GM12878 (cell line): ENCODE results near the gene TAS2R14. TPM values are rescaled to one million over a fixed set of nuclear protein-coding genes. Genes with fewer than 3 reads are reported as not detected.

ENCODE experiments used
- ATAC-seq: fragments of 200-7000 bp; cut with Tn5 transposase; 3 replicates; pipeline ENCODE4 v1.9.1; 2020; ENCODE audit warnings: mild to moderate bottlenecking, moderate library complexity
- Bru-seq: library from RNA; stranded (reverse); fragments of 400-500 nt; gene quantifications from one replicate; lab custom pipeline; 2021; lab: Mats Ljungman, UMichigan
- BruChase-seq, 2 experiments: library from RNA; stranded (reverse); fragments of 400-500 nt; gene quantifications; one replicate each; lab custom pipeline; 2021; lab: Mats Ljungman, UMichigan
- BruUV-seq: library from RNA; stranded (reverse); fragments of 400-500 nt; replicated peaks from 2 replicates; lab custom pipeline; 2021; lab: Mats Ljungman, UMichigan
- CTCF ChIA-PET: fragments of 300-600 bp; sonication (Branson Sonifier 250); formaldehyde crosslinking; extraction: SDS; loops from one replicate; lab custom pipeline; 2021; ENCODE audit warnings: inconsistent platforms; lab: Yijun Ruan, JAX
- POLR2A ChIA-PET: fragments of 350-600 bp; formaldehyde crosslinking; extraction: SDS; loops from one replicate; lab custom pipeline; 2021; ENCODE audit warnings: inconsistent platforms; lab: Charles Lee
- RAD21 ChIA-PET: fragments of 300-600 bp; sonication (Branson Sonifier 250); formaldehyde crosslinking; loops from one replicate; lab custom pipeline; 2023; ENCODE audit warnings: antibody characterized with exemption; ENCODE audit not compliant: unreplicated experiment; lab: Charles Lee
- SMC1A ChIA-PET: fragments of 300-600 bp; sonication (Branson Sonifier 250); formaldehyde crosslinking; loops from one replicate; lab custom pipeline; 2023; ENCODE audit not compliant: unreplicated experiment, uncharacterized antibody; lab: Charles Lee
- DNase-seq: peaks from one replicate; pipeline ENCODE4 v3.0.0-alpha.2; 2011; ENCODE audit warnings: low read depth, low spot score
- FAIRE-seq: peaks from 3 replicates; lab custom pipeline; 2011; peaks lifted over from hg19 to GRCh38; lab: Jason Lieb, UNC
- H2AFZ ChIP-seq: 2 replicates; pipeline ENCODE4 v1.6.0; 2011; ENCODE audit warnings: low read depth, low read length, control low read depth; ENCODE audit not compliant: control insufficient read depth
- H3K27ac ChIP-seq: 2 replicates; pipeline ENCODE4 v1.5.1; 2011; ENCODE audit warnings: control low read depth; ENCODE audit not compliant: control insufficient read depth, insufficient read depth
- H3K27me3 ChIP-seq, 2 experiments: replicated peaks in 1 of 2; 2 replicates each; pipeline versions ENCODE4 v1.6.0 to v1.6.1; 2011; ENCODE audit warnings: low read length in 1 of 2; ENCODE audit not compliant: control insufficient read depth in 2 of 2, insufficient read depth in 2 of 2
- H3K36me3 ChIP-seq, 2 experiments: 2 replicates each; pipeline ENCODE4 v1.5.1; 2011; ENCODE audit warnings: low read length in 1 of 2; ENCODE audit not compliant: control insufficient read depth in 2 of 2, insufficient read depth in 2 of 2
- H3K4me1 ChIP-seq: 2 replicates; pipeline ENCODE4 v1.6.1; 2011; ENCODE audit warnings: mild to moderate bottlenecking, low read length, moderate library complexity, mixed read lengths; ENCODE audit not compliant: control insufficient read depth, insufficient read depth
- H3K4me2 ChIP-seq: 2 replicates; pipeline ENCODE4 v1.6.0; 2011; ENCODE audit warnings: control low read depth; ENCODE audit not compliant: control insufficient read depth, insufficient read depth
- H3K4me3 ChIP-seq: fragments of 200-600 bp; sonication (generic); 2 replicates; pipeline ENCODE4 v1.5.1; 2016
- H3K79me2 ChIP-seq: 2 replicates; pipeline ENCODE4 v1.6.0; 2011; ENCODE audit warnings: low read length; ENCODE audit not compliant: control insufficient read depth, insufficient read depth
- H3K9ac ChIP-seq: 2 replicates; pipeline ENCODE4 v1.8.0; 2011; ENCODE audit warnings: low read length, control low read depth, mixed read lengths; ENCODE audit not compliant: control insufficient read depth, insufficient read depth
- H3K9me3 ChIP-seq: replicated peaks from 3 replicates; pipeline ENCODE4 v1.5.1; 2011; ENCODE audit warnings: mild to moderate bottlenecking, low read length; ENCODE audit not compliant: control insufficient read depth, insufficient read depth
- H4K20me1 ChIP-seq: 2 replicates; pipeline ENCODE4 v1.6.0; 2011; ENCODE audit not compliant: control insufficient read depth, insufficient read depth
- BMI1 ChIP-seq: fragments of 450-650 bp; IDR thresholded peaks from 2 replicates; pipeline ENCODE4 v1.6.1; 2016; ENCODE audit warnings: mild to moderate bottlenecking, moderate library complexity, borderline replicate concordance
- CUX1 ChIP-seq: IDR thresholded peaks from 2 replicates; pipeline ENCODE4 v1.6.1; 2012; ENCODE audit warnings: improper control_type of control experiment, low read depth, low read length; ENCODE audit not compliant: insufficient replicate concordance
- IKZF1 ChIP-seq: fragments of 450-650 bp; conservative IDR thresholded peaks from 2 replicates; pipeline ENCODE4 v1.6.1; 2017; ENCODE audit warnings: antibody characterized with exemption, mild to moderate bottlenecking
- JUNB ChIP-seq: IDR thresholded peaks from 2 replicates; pipeline ENCODE4 v1.6.1; 2016; ENCODE audit warnings: antibody characterized with exemption, mild to moderate bottlenecking
- LARP7 ChIP-seq: fragments of 450-650 bp; IDR thresholded peaks from 2 replicates; pipeline ENCODE4 v1.6.1; 2017; ENCODE audit warnings: mild to moderate bottlenecking
- MEF2A ChIP-seq: IDR thresholded peaks from 2 replicates; pipeline ENCODE4 v1.6.1; 2011; ENCODE audit warnings: low read depth, mild to moderate bottlenecking, low read length, moderate library complexity; ENCODE audit not compliant: insufficient read depth
- RCOR1 ChIP-seq: conservative IDR thresholded peaks from 2 replicates; pipeline ENCODE4 v1.6.1; 2012; ENCODE audit warnings: low read depth, low read length, improper control_type of control experiment
- SIX5 ChIP-seq: IDR thresholded peaks from 2 replicates; pipeline ENCODE4 v1.6.1; 2011; ENCODE audit warnings: mild to moderate bottlenecking, low read depth, low read length, moderate library complexity; ENCODE audit not compliant: severe bottlenecking
- TAF1 ChIP-seq: IDR thresholded peaks from 2 replicates; pipeline ENCODE4 v1.6.1; 2011; ENCODE audit warnings: mild to moderate bottlenecking, low read depth, low read length, borderline replicate concordance
- WGBS: methylation state at CpG from one replicate; pipeline ENCODE4 v1.1.6; 2016; ENCODE audit warnings: low lambda C conversion rate; ENCODE audit not compliant: insufficient replicate concordance, insufficient coverage; ENCODE audit errors: missing lambda C conversion rate; 5-methylcytosine and 5-hydroxymethylcytosine counted together
- in situ Hi-C: fragments of 300-500 bp; cut with MboI; formaldehyde crosslinking; loops from 9 replicates; pipeline ENCODE4 v1.14.3; 2018; ENCODE audit warnings: mixed read lengths
- intact Hi-C: fragments of 100-400 bp; cut with micrococcal nuclease; formaldehyde crosslinking; loops from one replicate; pipeline ENCODE4 v1.14.2; 2022; ENCODE audit not compliant: unreplicated experiment
- long read RNA-seq, 2 experiments: library from polyadenylated mRNA; unstranded; transcript quantifications; one replicate each; pipeline ENCODE4 v2.0.0, GENCODE V29; 2019 to 2020
- polyA minus RNA-seq, 3 experiments: library from RNA; depleted of rRNA, polyadenylated mRNA; stranded (reverse); fragments of >200 nt; gene quantifications; 2 replicates each; pipeline ENCODE4 v1.2.3, GENCODE V29; 2011
- polyA plus RNA-seq, 11 experiments: library from polyadenylated mRNA; depleted of rRNA in 4 of 11; unstranded in 6 of 11; stranded (reverse) in 5 of 11; fragments of >200 nt; fragmentation: Nextera tagmentation in 4 of 11; fragmentation: Illumina TruSeq in 1 of 11; extraction: Ambion mirVana in 4 of 11; extraction: Trizol in 1 of 11; gene quantifications; 1 replicate in 1 of 11; 2 replicates in 10 of 11; pipeline versions ENCODE4 v1.2.1 to v1.2.3, GENCODE V29; 2011 to 2016; ENCODE audit warnings: inconsistent platforms in 2 of 11, missing spikeins in 2 of 11, low read depth in 1 of 11
- total RNA-seq, 4 experiments: library from RNA; depleted of rRNA in 3 of 4; stranded (reverse); fragments of >200 nt in 3 of 4; fragmentation: Illumina TruSeq in 1 of 4; extraction: Trizol in 1 of 4; gene quantifications; 2 replicates each; pipeline versions ENCODE4 v1.2.1 to v1.2.3, GENCODE V29; 2013 to 2021

TAS2R14 gene, protein sequence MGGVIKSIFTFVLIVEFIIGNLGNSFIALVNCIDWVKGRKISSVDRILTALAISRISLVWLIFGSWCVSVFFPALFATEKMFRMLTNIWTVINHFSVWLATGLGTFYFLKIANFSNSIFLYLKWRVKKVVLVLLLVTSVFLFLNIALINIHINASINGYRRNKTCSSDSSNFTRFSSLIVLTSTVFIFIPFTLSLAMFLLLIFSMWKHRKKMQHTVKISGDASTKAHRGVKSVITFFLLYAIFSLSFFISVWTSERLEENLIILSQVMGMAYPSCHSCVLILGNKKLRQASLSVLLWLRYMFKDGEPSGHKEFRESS
- total RNA-seq (2013; cell fraction: nucleolus; rRNA removed): 110 and 116 TPM in 2 replicates
- total RNA-seq (2014; rRNA removed) (3.0 and 5.6 TPM in 2 replicates), total RNA-seq (2014; rRNA removed; fragmentation: Illumina TruSeq; extraction: Trizol) (4.4 and 5.6 TPM in 2 replicates), total RNA-seq (2021) (1.5 and 1.8 TPM in 2 replicates), polyA plus RNA-seq (2011; rRNA removed) (3.2 and 5.5 TPM in 2 replicates), polyA plus RNA-seq (2014; fragmentation: Illumina TruSeq; extraction: Trizol) (2.0 and 2.6 TPM in 2 replicates), polyA plus RNA-seq (2014; fragmentation: Nextera tagmentation; extraction: Ambion mirVana) (1 to 10 TPM; 1.6 to 3.1 TPM), polyA plus RNA-seq (2014; rRNA removed) (0.71 and 1.2 TPM in 2 replicates), polyA plus RNA-seq (2016; fragmentation: Nextera tagmentation; extraction: Ambion mirVana) (1 to 10 TPM; 1.7 to 2.3 TPM), polyA minus RNA-seq (2011; rRNA and poly(A)+ RNA removed) (7.8 and 11.6 TPM in 2 replicates), Bru-seq, nascent RNA (percentile 76 among the genes with signal in this experiment), BruChase-seq, experiment 1, labeled RNA remaining after a 6-hour chase (percentile 73 among the genes with signal in this experiment), BruChase-seq, experiment 2, labeled RNA remaining after a 2-hour chase (percentile 86 among the genes with signal in this experiment)
- 0.92 TPM for polyA plus RNA-seq (2011; ENCODE audit: low read depth)
- 0.34 and 0.40 TPM in 2 replicates for polyA plus RNA-seq (2011; cell fraction: cytosol; rRNA removed)
- polyA plus RNA-seq (2011; cell fraction: nucleus; rRNA removed): 10.8 and 12.6 TPM in 2 replicates
- 0.86 and 1.7 TPM in 2 replicates for polyA plus RNA-seq (2012)
- polyA minus RNA-seq (2011; cell fraction: cytosol; rRNA and poly(A)+ RNA removed): 0.67 TPM in 1 of 2 replicates, not detected in the other
- polyA minus RNA-seq (2011; cell fraction: nucleus; rRNA and poly(A)+ RNA removed): 30.5 and 48.6 TPM in 2 replicates
- long read RNA-seq, experiment 1, partial matches to known transcripts: 0 of 1 reads
- long read RNA-seq, experiment 1, other reads (novel, unspliced or antisense): 1 of 1 reads
- long read RNA-seq, experiment 2, partial matches to known transcripts: 0 of 20 reads
- long read RNA-seq, experiment 2, other reads (novel, unspliced or antisense): 20 of 20 reads

DNA sequence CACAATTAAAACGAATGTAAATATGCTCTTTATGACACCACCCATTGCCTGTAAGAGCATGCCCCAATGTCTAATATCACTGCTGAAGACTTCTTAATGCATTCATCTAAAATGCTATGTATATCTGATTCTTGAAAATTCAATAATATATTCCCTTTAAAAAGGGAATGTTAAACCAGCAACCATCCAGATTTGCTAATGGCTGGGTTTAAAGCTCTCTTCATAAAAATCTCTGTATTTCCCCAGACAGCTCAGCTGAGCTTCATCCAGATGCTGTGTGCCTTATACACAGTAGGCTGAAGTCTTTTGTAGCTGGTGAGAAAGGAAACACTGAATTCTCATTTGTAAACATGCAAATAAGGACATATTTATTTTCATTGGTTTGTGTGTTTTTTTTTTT is at the start of gene TAS2R14:
Gene TAS2R14, minus strand, starts transcription at position 101 of the 400 bp plus-strand sequence. Its CDS starts 56 bp downstream, at position 45.
- intact Hi-C loops: no loop called here
- WGBS: 94% methylated on average over 1 of the region's 1 CpG

More for the DNA sequence above, at the start of gene TAS2R14:
- in situ Hi-C loops: no loop called here
- ATAC-seq: no peak
- TF ChIP-seq LARP7: no peak
- TF ChIP-seq TAF1: no peak
- TF ChIP-seq IKZF1: no peak
- no peak for TF ChIP-seq BMI1
- no peak for TF ChIP-seq JUNB
- no peak for TF ChIP-seq RCOR1
- TF ChIP-seq SIX5: no peak
- TF ChIP-seq CUX1: no peak
- no peak for TF ChIP-seq MEF2A
- no peak within 1 kb of the TSS for H3K4me3 ChIP-seq
- H3K79me2 ChIP-seq: no peaks in the 10 kb centered on the region
- POLR2A ChIA-PET: interaction anchor here (0.7 kb wide), 2 partner anchors 57 to 528 kb away, joined by 4 to 5 read pairs; no protein-coding TSS in a partner anchor
- no peak for DNase-seq
- CTCF ChIA-PET: no interaction called here
- no peaks in the 10 kb centered on the region for H3K4me1 ChIP-seq
- no TSS peak for BruUV-seq
- H3K9me3 ChIP-seq: no peaks in the 10 kb centered on the region
- SMC1A ChIA-PET: interaction anchor here (1.1 kb wide), 1 partner anchor 25 kb away, joined by 3 read pairs; no protein-coding TSS in a partner anchor
- RAD21 ChIA-PET: no interaction called here
- H3K27ac ChIP-seq: no peak within 1 kb of the TSS
- H3K27me3 ChIP-seq: no peaks in the 10 kb centered on the region
- peak; percentile 31 for FAIRE-seq
- H3K9ac ChIP-seq: no peak within 1 kb of the TSS
- H2AFZ ChIP-seq: no peak within 1 kb of the TSS
- no peaks in the 10 kb centered on the region for H4K20me1 ChIP-seq
- H3K4me2 ChIP-seq: no peak within 1 kb of the TSS
- H3K36me3 ChIP-seq: no peaks in the 10 kb centered on the region
